ENCODE measurements around the gene GAD1.

GRCh38 chr2:170831115-170831514 lies 14.4 kb downstream of the GAD1 start:
- TF ChIP-seq CTCF (IDR thresholded peaks at IDR 0.05; ENCODE audit: extremely low read depth in 1 of 2, insufficient read depth in 1 of 2, low read depth in 1 of 2, low read length in 2 of 2) (no peak), GATA2 (IDR thresholded peaks at IDR 0.05; ENCODE audit: insufficient read depth, insufficient read length, low read depth, low read length) (no peak), POLR2A (IDR thresholded peaks at IDR 0.05; ENCODE audit: low read depth, low read length) (no peak), EZH2 (IDR thresholded peaks at IDR 0.05; ENCODE audit: borderline replicate concordance, low read depth, low read length, severe bottlenecking) (no peak)
